Hepatocyte (in vitro differentiated cells): Measurements from ENCODE around the gene TANGO2. TPM values are rescaled to one million over a fixed set of nuclear protein-coding genes. Genes with fewer than 3 reads are reported as not detected.
A peak's percentile ranks its signal among the peaks of the same experiment; 100 is the strongest.

ENCODE experiments used
- DNase-seq: peaks from one replicate; pipeline ENCODE4 v3.0.0-alpha.2; 2016; ENCODE audit warnings: low spot score
- H2AFZ ChIP-seq: fragments of 200-600 bp; sonication (generic); 2 replicates; pipeline ENCODE4 v1.6.0; 2016; ENCODE audit warnings: antibody characterized with exemption, mild to moderate bottlenecking
- H3K27ac ChIP-seq: fragments of 200-600 bp; sonication (generic); 2 replicates; pipeline ENCODE4 v1.5.1; 2016; ENCODE audit warnings: mild to moderate bottlenecking
- H3K27me3 ChIP-seq: fragments of 200-600 bp; sonication (generic); 2 replicates; pipeline ENCODE4 v1.6.1; 2016
- H3K36me3 ChIP-seq: fragments of 200-600 bp; sonication (generic); replicated peaks from 2 replicates; pipeline ENCODE4 v1.5.1; 2016; ENCODE audit warnings: low read depth; ENCODE audit not compliant: insufficient read depth
- H3K4me1 ChIP-seq: fragments of 200-600 bp; sonication (generic); 2 replicates; pipeline ENCODE4 v1.5.1; 2016; ENCODE audit warnings: mild to moderate bottlenecking, moderate library complexity; ENCODE audit not compliant: insufficient read depth
- H3K4me2 ChIP-seq: fragments of 200-600 bp; sonication (generic); 2 replicates; pipeline ENCODE4 v1.6.0; 2016
- H3K4me3 ChIP-seq: fragments of 200-600 bp; sonication (generic); 2 replicates; pipeline ENCODE4 v1.5.1; 2016; ENCODE audit warnings: mild to moderate bottlenecking
- H3K79me2 ChIP-seq: fragments of 200-600 bp; sonication (generic); 2 replicates; pipeline ENCODE4 v1.6.0; 2017; ENCODE audit warnings: mild to moderate bottlenecking
- H3K9me2 ChIP-seq: fragments of 200-600 bp; sonication (generic); replicated peaks from 2 replicates; pipeline ENCODE4 v1.6.0; 2017; ENCODE audit warnings: mild to moderate bottlenecking; ENCODE audit not compliant: insufficient read depth
- H3K9me3 ChIP-seq: fragments of 200-600 bp; sonication (generic); 2 replicates; pipeline ENCODE4 v1.5.1; 2016; ENCODE audit warnings: low read depth, mild to moderate bottlenecking
- H4K20me1 ChIP-seq: fragments of 200-600 bp; sonication (generic); 2 replicates; pipeline ENCODE4 v1.6.0; 2016; ENCODE audit warnings: mild to moderate bottlenecking; ENCODE audit not compliant: insufficient read depth, poor library complexity, severe bottlenecking
- CTCF ChIP-seq: fragments of 200-600 bp; sonication (generic); IDR thresholded peaks from 2 replicates; pipeline ENCODE4 v1.5.1; 2016; ENCODE audit warnings: antibody characterized with exemption, mild to moderate bottlenecking; ENCODE audit not compliant: poor library complexity
- EZH2 ChIP-seq: fragments of 200-600 bp; sonication (generic); IDR thresholded peaks from 2 replicates; pipeline ENCODE4 v1.6.1; 2016; ENCODE audit warnings: antibody characterized with exemption, mild to moderate bottlenecking, borderline replicate concordance
- EZH2phosphoT487 ChIP-seq: fragments of 200-600 bp; sonication (generic); IDR thresholded peaks from one replicate; pipeline ENCODE4 v1.6.1; 2018; ENCODE audit warnings: antibody characterized with exemption, mild to moderate bottlenecking, low read depth, moderate library complexity; ENCODE audit not compliant: unreplicated experiment, severe bottlenecking
- WGBS: methylation state at CpG from one replicate; pipeline ENCODE4 v1.1.6; 2016; ENCODE audit warnings: low lambda C conversion rate; ENCODE audit errors: missing lambda C conversion rate; 5-methylcytosine and 5-hydroxymethylcytosine counted together
- polyA plus RNA-seq: library from polyadenylated mRNA; unstranded; fragments of >200 nt; fragmentation: Nextera tagmentation; extraction: Ambion mirVana; gene quantifications from 2 replicates; pipeline ENCODE4 v1.2.1, GENCODE V29; 2016
- total RNA-seq: library from RNA; depleted of rRNA; stranded (reverse); fragments of >200 nt; gene quantifications from 2 replicates; pipeline ENCODE4 v1.2.3, GENCODE V29; 2014

The TANGO2 gene
- total and polyA plus RNA-seq, 2 experiments from 2014 or later: 20.8 to 21.4 TPM

DNA sequence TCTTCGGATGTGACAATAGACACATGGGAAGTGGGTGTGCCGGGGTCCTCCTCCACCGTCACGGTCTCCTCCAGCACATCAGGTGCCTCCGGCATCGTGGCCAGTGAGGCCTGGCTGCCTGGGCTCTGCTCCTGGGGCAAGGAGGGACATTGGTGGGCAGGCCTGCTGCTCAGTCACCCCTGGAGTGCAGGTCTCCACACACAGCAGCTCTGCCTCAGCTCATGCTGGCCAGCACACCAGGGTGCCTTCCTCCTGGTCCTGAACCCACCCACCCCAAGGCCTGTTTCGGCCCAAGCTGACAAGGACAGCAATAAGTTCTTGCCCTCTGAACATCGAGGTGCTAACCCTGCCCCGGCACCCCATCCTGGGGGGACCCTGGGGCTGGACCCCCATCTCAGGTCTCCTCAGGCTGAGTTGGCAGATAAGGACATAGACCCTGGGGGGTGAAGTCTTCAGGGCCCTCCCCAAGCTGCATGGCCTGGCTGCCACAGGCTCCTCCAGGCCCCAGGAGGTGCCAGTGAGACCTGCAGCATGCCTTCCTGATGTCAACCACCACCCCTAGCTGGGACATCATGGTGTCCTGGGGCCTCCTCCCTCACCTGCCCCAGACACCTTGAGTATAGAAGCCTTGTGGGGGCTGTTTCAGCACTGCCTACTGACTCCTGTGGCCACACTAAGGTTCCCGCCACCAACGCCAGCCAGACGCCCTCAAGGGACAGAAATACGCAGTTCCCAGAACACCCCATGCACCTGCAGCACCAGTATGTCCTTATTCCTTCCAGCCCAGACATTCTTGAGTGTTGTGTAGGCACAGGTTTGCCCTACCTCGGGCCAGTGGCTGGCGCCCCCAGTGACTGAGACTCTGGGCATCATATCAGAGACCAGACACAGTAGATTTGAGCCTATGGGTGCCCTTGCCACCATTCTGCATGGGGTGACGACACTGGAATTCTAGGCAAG is 38.7 kb upstream of the TANGO2 start:
- no peak overlapping the region for H3K4me3 ChIP-seq
- H2AFZ ChIP-seq: no peak overlapping the region
- H3K27me3 ChIP-seq: no peaks in the 10 kb centered on the region
- no peaks in the 10 kb centered on the region for H3K36me3 ChIP-seq
- H3K4me2 ChIP-seq: no peak overlapping the region
- H3K79me2 ChIP-seq: peaks cover 13% of the 10 kb centered on the region
- H4K20me1 ChIP-seq: peaks cover 9% of the 10 kb centered on the region
- 98% methylated on average over 16 of the region's 16 CpGs for WGBS
- no peak for DNase-seq
- TF ChIP-seq CTCF: no peak
- no peak for TF ChIP-seq EZH2phosphoT487
- no peak for TF ChIP-seq EZH2
- H3K27ac ChIP-seq: no peak overlapping the region
- H3K4me1 ChIP-seq: peaks cover 12% of the 10 kb centered on the region
- H3K9me2 ChIP-seq: no peaks in the 10 kb centered on the region
- H3K9me3 ChIP-seq: no peaks in the 10 kb centered on the region

GRCh38 chr22:19982991-19983578 is 37.8 kb upstream of the TANGO2 start:
- 97% methylated on average over 8 of the region's 8 CpGs for WGBS
- Histone ChIP-seq H3K36me3 (no peaks in the 10 kb centered on the region), H2AFZ (no peak overlapping the region)

GRCh38 chr22:19983741-19984140 is 37.2 kb upstream of the TANGO2 start:
- Histone ChIP-seq H3K4me3 (no peak overlapping the region), H3K36me3 (no peaks in the 10 kb centered on the region), H3K4me2 (no peak overlapping the region), H3K79me2 (peaks cover 13% of the 10 kb centered on the region), H3K27ac (peak overlapping the region; percentile 62), H2AFZ (no peak overlapping the region), H4K20me1 (peaks cover 9% of the 10 kb centered on the region), H3K9me3 (no peaks in the 10 kb centered on the region), H3K9me2 (no peaks in the 10 kb centered on the region), H3K4me1 (peaks cover 12% of the 10 kb centered on the region), H3K27me3 (no peaks in the 10 kb centered on the region)
- no peak for DNase-seq
- 91% methylated on average over 5 of the region's 5 CpGs for WGBS
- TF ChIP-seq EZH2 (no peak), EZH2phosphoT487 (no peak), CTCF (no peak)

More at GRCh38 chr22:19982991-19983578, 37.8 kb upstream of the TANGO2 start:
- Histone ChIP-seq H3K4me2 (no peak overlapping the region), H3K9me3 (no peaks in the 10 kb centered on the region), H3K79me2 (peaks cover 13% of the 10 kb centered on the region), H3K9me2 (no peaks in the 10 kb centered on the region), H3K4me3 (no peak overlapping the region), H3K4me1 (peaks cover 12% of the 10 kb centered on the region), H3K27me3 (no peaks in the 10 kb centered on the region), H3K27ac (no peak overlapping the region), H4K20me1 (peaks cover 9% of the 10 kb centered on the region)
- TF ChIP-seq CTCF: no peak
- TF ChIP-seq EZH2phosphoT487: no peak
- no peak for TF ChIP-seq EZH2
- no peak for DNase-seq
